Measurements from ENCODE around the gene ARHGAP29. TPM values are rescaled to one million over a fixed set of nuclear protein-coding genes. Genes with fewer than 3 reads are reported as not detected.

The ARHGAP29 gene
- total and polyA plus RNA-seq, 2 donors (not counting 1 experiment from before 2014, with no cell fraction given): 26.6 to 37.3 TPM

- Histone ChIP-seq H3K4me1 (ENCODE audit: control insufficient read depth, extremely low read depth, insufficient read depth, low read length) (peaks cover 8% of the 10 kb centered on the region), H3K9me3 (ENCODE audit: control insufficient read depth, insufficient read depth, low read depth, low read length) (no peaks in the 10 kb centered on the region), H3K9ac (ENCODE audit: insufficient read depth, low read length) (no peak overlapping the region), H3K36me3 (ENCODE audit: control insufficient read depth, insufficient read depth, low read length) (no peaks in the 10 kb centered on the region), H3K4me3 (replicated peaks in 1 of 4; ENCODE audit: control extremely low read depth in 1 of 4, insufficient read depth in 1 of 4, low read depth in 3 of 4, low read length in 4 of 4) (no peak overlapping the region), H3K27ac (ENCODE audit: insufficient read depth, low read length) (no peak overlapping the region), H4K20me1 (ENCODE audit: control insufficient read depth, extremely low read depth, insufficient read depth, low read length) (no peaks in the 10 kb centered on the region), H3K27me3 (ENCODE audit: control insufficient read depth, insufficient read depth, low read length) (no peaks in the 10 kb centered on the region), H2AFZ (ENCODE audit: low read length) (no peak overlapping the region), H3K4me2 (ENCODE audit: extremely low read depth, insufficient read depth, low read length) (no peak overlapping the region), H3K79me2 (ENCODE audit: control insufficient read depth, insufficient read depth, low read length) (no peaks in the 10 kb centered on the region)
- no peak for TF ChIP-seq EZH2 (IDR thresholded peaks at IDR 0.05; ENCODE audit: low read length, missing control alignments)
- TF ChIP-seq, protein P1, sequence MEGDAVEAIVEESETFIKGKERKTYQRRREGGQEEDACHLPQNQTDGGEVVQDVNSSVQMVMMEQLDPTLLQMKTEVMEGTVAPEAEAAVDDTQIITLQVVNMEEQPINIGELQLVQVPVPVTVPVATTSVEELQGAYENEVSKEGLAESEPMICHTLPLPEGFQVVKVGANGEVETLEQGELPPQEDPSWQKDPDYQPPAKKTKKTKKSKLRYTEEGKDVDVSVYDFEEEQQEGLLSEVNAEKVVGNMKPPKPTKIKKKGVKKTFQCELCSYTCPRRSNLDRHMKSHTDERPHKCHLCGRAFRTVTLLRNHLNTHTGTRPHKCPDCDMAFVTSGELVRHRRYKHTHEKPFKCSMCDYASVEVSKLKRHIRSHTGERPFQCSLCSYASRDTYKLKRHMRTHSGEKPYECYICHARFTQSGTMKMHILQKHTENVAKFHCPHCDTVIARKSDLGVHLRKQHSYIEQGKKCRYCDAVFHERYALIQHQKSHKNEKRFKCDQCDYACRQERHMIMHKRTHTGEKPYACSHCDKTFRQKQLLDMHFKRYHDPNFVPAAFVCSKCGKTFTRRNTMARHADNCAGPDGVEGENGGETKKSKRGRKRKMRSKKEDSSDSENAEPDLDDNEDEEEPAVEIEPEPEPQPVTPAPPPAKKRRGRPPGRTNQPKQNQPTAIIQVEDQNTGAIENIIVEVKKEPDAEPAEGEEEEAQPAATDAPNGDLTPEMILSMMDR (conservative IDR thresholded peaks at IDR 0.05 in 1 of 2, IDR thresholded peaks at IDR 0.05 in 1 of 2; ENCODE audit: low read depth in 1 of 2, low read length in 2 of 2): no peak
- peak in 1 of 2 donors; percentile 42 for DNase-seq (ENCODE audit: low read depth in 2 of 2)
Observed at GRCh38 chr1:94279462-94279861, 42.1 kb upstream of the ARHGAP29 start.

GRCh38 chr1:94279038-94279437 is 41.7 kb upstream of the ARHGAP29 start:
- Histone ChIP-seq H4K20me1 (ENCODE audit: control insufficient read depth, extremely low read depth, insufficient read depth, low read length) (no peaks in the 10 kb centered on the region), H3K4me1 (ENCODE audit: control insufficient read depth, extremely low read depth, insufficient read depth, low read length) (peaks cover 6% of the 10 kb centered on the region), H3K9ac (ENCODE audit: insufficient read depth, low read length) (no peak overlapping the region), H3K9me3 (ENCODE audit: control insufficient read depth, insufficient read depth, low read depth, low read length) (no peaks in the 10 kb centered on the region), H3K27me3 (ENCODE audit: control insufficient read depth, insufficient read depth, low read length) (no peaks in the 10 kb centered on the region), H3K4me3 (replicated peaks in 1 of 4; ENCODE audit: control extremely low read depth in 1 of 4, insufficient read depth in 1 of 4, low read depth in 3 of 4, low read length in 4 of 4) (no peak overlapping the region), H3K36me3 (ENCODE audit: control insufficient read depth, insufficient read depth, low read length) (no peaks in the 10 kb centered on the region), H3K4me2 (ENCODE audit: extremely low read depth, insufficient read depth, low read length) (no peak overlapping the region), H2AFZ (ENCODE audit: low read length) (no peak overlapping the region), H3K79me2 (ENCODE audit: control insufficient read depth, insufficient read depth, low read length) (no peaks in the 10 kb centered on the region), H3K27ac (ENCODE audit: insufficient read depth, low read length) (no peak overlapping the region)
- TF ChIP-seq, protein P1 (conservative IDR thresholded peaks at IDR 0.05 in 1 of 2, IDR thresholded peaks at IDR 0.05 in 1 of 2; ENCODE audit: low read depth in 1 of 2, low read length in 2 of 2): no peak
- no peak for TF ChIP-seq EZH2 (IDR thresholded peaks at IDR 0.05; ENCODE audit: low read length, missing control alignments)
- peak in 1 of 2 donors; percentile 68 for DNase-seq (ENCODE audit: low read depth in 2 of 2)

DNA sequence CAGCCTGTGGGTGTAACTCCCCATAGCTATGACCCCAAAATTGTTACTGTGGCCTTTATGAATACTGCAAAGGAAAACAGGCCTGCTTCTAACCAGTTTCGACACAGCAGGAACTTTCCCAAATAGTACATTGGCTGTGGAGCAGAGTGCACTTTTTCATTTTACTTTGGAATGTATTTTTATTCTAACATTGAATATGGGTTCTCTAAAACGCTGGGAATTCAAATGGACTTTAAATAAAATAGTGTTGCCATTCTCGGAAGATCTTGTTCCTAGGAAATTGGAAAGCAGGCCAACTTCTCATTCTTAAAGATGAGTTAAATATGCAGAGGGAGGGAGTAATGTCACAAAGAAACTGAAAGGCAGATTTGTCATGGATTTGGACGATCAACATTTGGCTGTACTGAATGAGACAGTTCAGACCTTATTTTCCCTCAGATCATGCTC is 39.6 kb upstream of the ARHGAP29 start:
- H4K20me1 ChIP-seq (ENCODE audit: control insufficient read depth, extremely low read depth, insufficient read depth, low read length): no peaks in the 10 kb centered on the region
- H3K4me3 ChIP-seq (replicated peaks in 1 of 4; ENCODE audit: control extremely low read depth in 1 of 4, insufficient read depth in 1 of 4, low read depth in 3 of 4, low read length in 4 of 4): no peak overlapping the region
- no peak overlapping the region for H3K9ac ChIP-seq (ENCODE audit: insufficient read depth, low read length)
- no peaks in the 10 kb centered on the region for H3K36me3 ChIP-seq (ENCODE audit: control insufficient read depth, insufficient read depth, low read length)
- no peaks in the 10 kb centered on the region for H3K27me3 ChIP-seq (ENCODE audit: control insufficient read depth, insufficient read depth, low read length)
- TF ChIP-seq, protein P1 (conservative IDR thresholded peaks at IDR 0.05 in 1 of 2, IDR thresholded peaks at IDR 0.05 in 1 of 2; ENCODE audit: low read depth in 1 of 2, low read length in 2 of 2): no peak
- no peak for TF ChIP-seq EZH2 (IDR thresholded peaks at IDR 0.05; ENCODE audit: low read length, missing control alignments)
- no peaks in the 10 kb centered on the region for H3K79me2 ChIP-seq (ENCODE audit: control insufficient read depth, insufficient read depth, low read length)
- H3K27ac ChIP-seq (ENCODE audit: insufficient read depth, low read length): no peak overlapping the region
- H3K4me1 ChIP-seq (ENCODE audit: control insufficient read depth, extremely low read depth, insufficient read depth, low read length): peaks cover 8% of the 10 kb centered on the region
- peak; percentile 24 to 74 for DNase-seq (ENCODE audit: low read depth in 2 of 2)
- no peak overlapping the region for H2AFZ ChIP-seq (ENCODE audit: low read length)
- no peak overlapping the region for H3K4me2 ChIP-seq (ENCODE audit: extremely low read depth, insufficient read depth, low read length)
- no peaks in the 10 kb centered on the region for H3K9me3 ChIP-seq (ENCODE audit: control insufficient read depth, insufficient read depth, low read depth, low read length)

All from fibroblast of lung (primary cell).